Activated CD8-positive, alpha-beta memory T cell treated with anti-CD3 and anti-CD28 coated beads for 4 hours (primary cell): ENCODE data around the gene RAB3A.

Experiments used
- DNase-seq, 2 donors: peaks; one replicate each; pipeline ENCODE4 v3.0.0-alpha.2; 2020; ENCODE audit warnings: low read depth in 2 of 2

Gene RAB3A

DNA sequence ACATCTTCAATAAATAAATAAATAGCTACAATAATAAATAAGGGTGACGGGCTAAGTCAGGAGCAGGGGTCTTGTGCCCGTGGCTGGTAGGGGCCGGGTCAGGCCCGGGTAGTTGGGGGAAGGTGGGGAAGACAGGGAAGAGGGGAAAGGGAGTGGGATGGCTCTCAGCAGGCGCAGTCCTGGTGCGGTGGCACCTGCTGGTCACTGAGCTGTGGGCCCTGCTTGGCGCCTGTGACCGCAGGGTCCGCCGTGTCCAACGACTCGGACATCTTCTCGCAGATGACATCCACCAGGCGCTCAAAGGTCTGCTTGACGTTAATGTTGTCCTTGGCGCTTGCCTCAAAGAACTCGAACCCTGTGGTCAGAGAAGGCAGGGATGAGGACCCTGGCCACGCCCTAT is 6.5 kb downstream of the RAB3A start:
- no peak for DNase-seq

DNA sequence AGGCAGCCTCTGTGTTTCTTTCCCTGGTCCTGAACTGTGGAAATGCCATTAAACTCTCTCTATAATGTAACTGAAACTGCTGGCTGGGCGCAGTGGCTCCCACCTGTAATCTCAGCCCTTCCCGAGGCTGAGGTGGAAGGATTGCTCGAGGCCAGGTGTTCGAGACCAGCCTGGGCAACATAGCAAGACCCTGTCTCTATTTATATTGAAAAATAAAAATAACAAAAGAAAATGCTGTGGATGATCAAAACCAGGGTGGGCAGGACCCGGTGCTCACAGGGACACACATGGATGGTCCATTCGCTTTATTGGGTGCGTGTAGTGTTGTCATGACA is 7.4 kb downstream of the RAB3A start:
- DNase-seq: no peak

DNA sequence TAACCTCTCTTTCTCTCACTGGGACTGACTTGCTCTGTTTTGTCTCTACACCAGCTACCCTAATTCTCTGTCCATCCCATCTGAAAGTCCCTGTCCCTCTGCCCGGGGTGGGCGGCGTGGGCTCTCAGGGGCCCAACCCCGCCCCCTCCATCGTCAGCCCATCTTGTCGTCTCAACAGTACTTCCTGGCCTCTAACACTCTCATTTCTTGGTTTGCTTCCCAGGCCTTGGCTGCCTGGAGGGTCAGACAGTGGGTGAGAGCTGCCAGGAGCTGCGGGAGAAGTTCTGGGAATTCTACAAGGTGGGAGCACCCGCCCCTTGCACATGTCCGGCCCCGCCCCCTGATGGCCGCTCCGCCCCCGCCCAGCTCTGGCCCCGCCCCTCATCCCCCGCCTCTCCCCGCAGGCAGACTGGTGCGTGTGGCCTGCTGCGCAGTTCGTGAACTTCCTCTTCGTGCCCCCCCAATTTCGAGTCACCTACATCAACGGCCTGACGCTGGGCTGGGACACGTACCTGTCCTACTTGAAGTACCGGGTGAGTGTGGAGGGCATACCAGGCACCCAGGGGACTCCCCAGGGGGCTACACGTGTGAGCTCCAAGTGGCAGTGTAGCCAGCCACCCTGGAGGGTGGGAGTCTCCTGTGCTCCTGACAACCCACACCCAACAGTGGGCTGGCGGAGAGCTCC is 9.1 kb downstream of the RAB3A start:
- no peak for DNase-seq

DNA sequence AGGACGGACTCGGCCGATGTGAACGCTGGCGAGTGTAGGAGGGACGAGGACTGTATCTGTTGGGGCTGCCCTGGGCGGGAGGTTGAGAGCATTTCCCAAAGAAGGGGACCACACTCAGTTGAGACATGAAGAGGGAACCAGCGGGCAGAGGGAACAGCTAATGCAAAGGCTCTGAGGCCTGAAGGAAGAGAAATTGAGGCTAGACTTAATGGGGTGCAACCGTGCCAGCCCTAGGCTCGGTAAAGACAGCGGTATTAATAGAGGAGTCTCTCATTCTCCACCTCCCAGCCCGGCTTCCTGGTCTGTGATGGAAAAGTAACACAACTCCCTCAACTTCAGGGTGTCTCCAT is 9.7 kb downstream of the RAB3A start:
- DNase-seq: no peak

DNA sequence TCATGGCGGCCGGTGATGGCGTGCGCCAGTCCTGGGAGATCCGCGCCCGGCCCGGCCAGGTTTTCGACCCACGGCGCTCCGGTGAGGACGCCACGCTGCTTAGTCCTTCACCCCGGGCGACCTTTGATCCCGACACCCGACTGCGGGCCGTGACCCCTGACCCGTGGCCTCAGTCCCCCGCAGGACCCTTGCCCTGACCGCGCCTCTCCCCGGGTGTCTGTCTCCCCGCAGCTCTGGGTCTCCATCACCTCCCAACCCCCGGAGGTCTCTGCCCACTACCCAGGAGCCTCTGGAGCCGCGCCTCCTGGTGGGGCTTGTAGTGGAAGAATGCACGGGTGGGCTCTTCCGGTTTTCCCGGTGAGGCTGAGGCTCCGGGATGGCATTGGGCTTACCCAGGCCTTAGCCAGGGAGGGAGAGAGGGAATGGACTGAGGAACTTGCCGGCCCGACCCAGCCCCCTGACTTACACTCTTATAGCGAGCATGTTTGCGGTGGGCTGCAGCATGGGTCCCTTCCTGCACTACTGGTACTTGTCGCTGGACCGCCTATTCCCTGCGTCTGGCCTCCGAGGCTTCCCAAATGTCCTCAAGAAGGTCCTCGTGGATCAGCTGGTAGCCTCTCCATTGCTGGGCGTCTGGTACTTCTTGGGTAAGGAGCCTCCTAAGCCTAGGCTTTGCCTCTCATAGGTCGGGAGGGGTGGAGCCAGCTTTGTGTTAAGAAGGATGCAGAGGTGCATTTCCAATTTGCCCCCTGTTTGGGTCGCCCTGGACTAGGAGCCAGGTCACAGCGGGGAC is 10.3 kb downstream of the RAB3A start:
- DNase-seq: no peak

GRCh38 chr19:18192673-18193387 is 11.0 kb downstream of the RAB3A start, which contains the start of gene MPV17L2:
MPV17L2 (plus strand) TSS chr19:18193218; CDS start chr19:18193282, 64 bp downstream.
- DNase-seq: peak; percentile 95 to 96

DNA sequence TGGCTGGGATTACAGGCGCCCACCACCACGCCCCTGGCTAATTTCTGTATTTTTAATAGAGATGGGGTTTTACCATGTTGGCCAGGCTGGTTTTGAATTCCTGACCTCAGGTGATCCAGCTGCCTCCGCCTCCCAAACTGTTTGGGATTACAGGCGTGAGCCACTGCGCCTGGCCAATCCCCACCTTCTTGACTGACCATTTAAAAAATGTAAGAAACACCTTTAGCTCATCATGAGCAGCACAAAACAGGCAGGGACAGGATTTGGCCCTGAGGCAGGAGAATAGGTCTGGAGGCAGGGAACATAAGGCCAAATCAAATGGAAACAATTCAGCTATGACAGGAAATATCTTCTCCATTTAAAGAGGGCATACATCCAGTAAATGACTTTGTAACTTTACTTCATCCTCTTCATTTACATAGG is 12.2 kb downstream of the RAB3A start:
- no peak for DNase-seq

DNA sequence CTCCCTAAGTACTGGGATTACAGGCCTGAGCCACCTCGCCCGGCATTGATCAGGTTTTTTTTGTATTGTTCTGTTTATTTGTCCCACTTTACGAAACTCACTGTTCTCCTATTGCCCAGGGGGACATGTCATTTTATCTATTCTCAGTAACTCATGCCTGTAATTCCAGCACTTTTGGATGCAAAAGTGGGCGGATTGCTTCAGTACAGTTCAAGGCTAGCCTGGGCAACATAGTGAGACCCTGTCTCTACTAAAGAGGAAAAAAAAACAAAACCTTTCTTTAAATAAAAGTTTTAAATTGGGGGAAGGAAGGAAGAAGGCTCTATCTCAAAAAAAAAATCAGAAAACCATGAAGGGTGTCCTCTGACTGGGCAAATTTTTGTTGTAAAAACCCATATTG is 13.6 kb downstream of the RAB3A start:
- DNase-seq: no peak

DNA sequence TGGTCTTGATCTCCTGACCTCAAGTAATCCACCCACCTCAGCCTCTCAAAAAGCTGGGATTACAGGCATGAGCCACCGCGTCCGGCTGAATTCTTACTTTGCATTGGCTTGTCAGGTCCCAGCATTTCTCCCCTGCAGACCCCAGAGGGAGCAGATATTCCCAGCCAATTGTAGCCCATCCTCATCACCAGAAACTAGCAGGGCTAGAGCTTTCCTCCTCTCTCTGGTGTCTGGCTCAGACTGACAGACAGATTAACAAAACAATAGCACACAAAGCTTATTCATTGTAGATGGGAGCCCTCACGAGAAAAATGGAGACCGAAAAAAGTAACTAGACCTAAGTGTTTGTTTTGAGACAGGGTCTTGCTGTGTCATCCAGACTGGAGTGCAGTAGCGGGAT is 18.3 kb downstream of the RAB3A start:
- DNase-seq: no peak

DNA sequence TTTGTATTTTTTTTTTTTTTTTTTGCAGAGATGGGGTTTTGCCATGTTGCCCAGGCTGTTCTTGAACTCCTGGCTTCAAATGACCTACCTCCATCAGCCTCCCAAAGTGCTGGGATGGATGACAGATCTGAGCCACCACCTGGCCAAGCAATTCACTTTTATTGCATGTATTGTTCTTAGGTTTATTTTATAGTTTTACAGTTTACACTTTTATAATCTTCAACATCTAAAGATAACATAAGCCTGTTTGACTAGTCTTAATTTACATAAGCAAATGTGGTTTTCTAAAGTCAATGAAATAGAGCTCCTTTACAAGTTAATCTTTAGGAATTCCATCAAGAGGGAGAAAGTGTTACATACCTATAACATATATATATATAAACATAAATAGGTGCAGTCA is 20.3 kb downstream of the RAB3A start:
- no peak for DNase-seq

- DNase-seq: no peak
These were observed 23.9 kb downstream of the RAB3A start for GRCh38 chr19:18179957-18180356.

DNA sequence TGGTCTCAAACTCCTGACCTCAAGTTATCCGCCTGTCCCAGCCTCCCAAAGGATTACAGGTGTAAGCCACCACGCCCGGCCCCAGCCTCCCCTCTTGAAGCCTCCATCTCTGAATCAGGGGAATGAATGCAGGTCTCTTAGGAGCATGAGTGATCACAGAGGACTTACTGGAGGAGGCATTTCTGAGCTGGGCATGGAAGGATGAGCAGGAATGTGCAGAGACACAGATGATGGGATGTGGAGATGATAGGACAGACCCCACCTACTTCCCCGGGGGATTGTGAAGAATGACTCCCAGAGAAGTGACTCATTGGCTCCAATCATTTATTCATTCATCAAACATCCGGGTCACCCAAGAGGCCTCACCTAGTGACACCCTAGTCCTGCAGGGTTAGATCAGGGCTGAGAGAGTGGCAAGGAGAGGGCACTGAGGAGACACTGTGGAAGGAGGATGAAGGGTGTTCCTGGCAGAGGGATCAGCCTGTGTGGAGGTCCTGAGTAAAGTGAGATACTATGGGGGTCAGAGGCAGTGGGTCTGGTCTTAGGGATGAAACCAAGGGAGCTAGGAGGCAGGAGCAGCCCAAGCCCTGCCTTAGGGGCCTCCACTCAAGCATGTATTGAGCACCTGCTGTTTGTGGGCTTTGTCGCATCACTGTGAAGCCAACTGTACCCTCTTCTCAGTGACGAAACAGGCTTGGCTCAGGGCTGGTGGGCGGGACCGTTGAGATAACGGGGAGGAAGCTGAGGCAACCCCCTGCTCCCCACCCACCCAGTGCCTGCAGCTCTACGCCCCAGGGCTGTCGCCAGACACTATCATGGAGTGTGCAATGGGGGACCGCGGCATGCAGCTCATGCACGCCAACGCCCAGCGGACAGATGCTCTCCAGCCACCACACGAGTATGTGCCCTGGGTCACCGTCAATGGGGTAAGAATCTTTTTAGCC is 27.2 kb downstream of the RAB3A start:
- no peak for DNase-seq

GRCh38 chr19:18174983-18175382 is 28.9 kb downstream of the RAB3A start:
- no peak for DNase-seq

- DNase-seq: peak in 1 of 2 donors; percentile 33
These were observed 30.1 kb downstream of the RAB3A start, which contains the start of gene IFI30 for GRCh38 chr19:18173572-18174288. IFI30 (plus strand) TSS chr19:18173813; CDS start chr19:18173842, 29 bp downstream.

GRCh38 chr19:18173054-18173571 is 30.7 kb downstream of the RAB3A start:
- no peak for DNase-seq

- no peak for DNase-seq
These were observed 31.4 kb downstream of the RAB3A start for GRCh38 chr19:18172331-18173053.

DNA sequence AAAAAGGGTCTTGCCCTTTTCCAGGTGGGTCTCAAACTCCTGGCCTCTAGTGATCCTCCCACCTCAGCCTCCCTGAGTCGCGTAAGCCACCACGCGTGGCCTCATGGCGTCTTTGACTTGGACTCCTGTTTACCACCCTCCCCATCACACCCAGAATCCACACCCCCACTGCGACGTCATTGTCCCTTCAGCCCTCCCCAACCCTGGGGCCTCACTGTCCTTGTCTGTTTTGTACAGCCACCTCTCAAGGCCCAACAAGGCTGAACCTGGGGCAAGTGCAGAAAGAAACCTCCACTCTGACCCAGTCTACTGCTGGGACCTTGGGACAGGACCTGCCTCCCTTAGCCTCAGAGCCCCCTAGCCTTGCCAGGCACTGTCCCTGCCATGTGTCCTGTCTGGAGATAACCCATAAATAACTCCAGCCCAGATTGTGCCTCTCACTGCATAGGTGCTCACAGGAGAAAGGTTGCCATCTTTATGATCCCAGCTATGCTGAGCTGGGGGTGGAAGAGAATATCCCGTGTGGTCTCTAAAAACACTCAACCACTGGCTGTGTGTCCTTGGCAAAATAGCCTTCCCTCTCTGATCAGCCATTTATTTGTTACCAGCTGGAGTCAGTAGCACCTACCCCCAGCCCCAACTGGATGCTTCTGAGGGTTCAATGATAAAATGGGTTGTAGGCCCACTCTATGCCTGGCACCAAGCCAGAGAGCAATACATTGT is 32.1 kb downstream of the RAB3A start:
- no peak for DNase-seq

- no peak for DNase-seq
These were observed 33.1 kb downstream of the RAB3A start for GRCh38 chr19:18170714-18171255.
